DMS53 treated with DMSO at 0.1 percent for 48 hours (cell line): Measurements from ENCODE around the gene TMIGD2.

ENCODE experiments used
- DNase-seq: peaks from one replicate; lab custom pipeline; 2025; ENCODE audit not compliant: unreplicated experiment; lab: John Stamatoyannopoulos, UW

TMIGD2 gene

GRCh38 chr19:4326837-4327251, 24.7 kb upstream of the TMIGD2 start:
- no peak for DNase-seq

GRCh38 chr19:4326215-4326836, 24.1 kb upstream of the TMIGD2 start:
- DNase-seq, result no peak

GRCh38 chr19:4324228-4324627, 22.0 kb upstream of the TMIGD2 start:
- DNase-seq, result no peak

- no peak for DNase-seq
These were observed 21.5 kb upstream of the TMIGD2 start for GRCh38 chr19:4323692-4324091.

GRCh38 chr19:4322942-4323665, 20.9 kb upstream of the TMIGD2 start:
- no peak for DNase-seq

GRCh38 chr19:4320419-4320818, 18.2 kb upstream of the TMIGD2 start:
- DNase-seq, result no peak

- DNase-seq, result no peak
These were observed 17.0 kb upstream of the TMIGD2 start for GRCh38 chr19:4319067-4319718.

GRCh38 chr19:4318460-4318859, 16.3 kb upstream of the TMIGD2 start:
- no peak for DNase-seq

- no peak for DNase-seq
These were observed 14.8 kb upstream of the TMIGD2 start for GRCh38 chr19:4316956-4317355.

- DNase-seq, result no peak
These were observed 11.8 kb upstream of the TMIGD2 start for GRCh38 chr19:4313847-4314490.

GRCh38 chr19:4310247-4311121, 8.3 kb upstream of the TMIGD2 start:
- DNase-seq, result no peak

GRCh38 chr19:4305659-4306058, 3.5 kb upstream of the TMIGD2 start:
- DNase-seq, result no peak

GRCh38 chr19:4305257-4305612, 3.0 kb upstream of the TMIGD2 start:
- no peak for DNase-seq

- no peak for DNase-seq
These were observed 2.5 kb upstream of the TMIGD2 start, which contains the start of gene FSD1 for GRCh38 chr19:4304538-4305256. Gene FSD1 (plus strand): TSS chr19:4304598. CDS start chr19:4304747, 149 bp downstream.

GRCh38 chr19:4303819-4304537, 1.8 kb upstream of the TMIGD2 start:
- DNase-seq, result no peak

- DNase-seq, result no peak
These were observed 473 bp downstream of the TMIGD2 start for GRCh38 chr19:4301590-4302242.

GRCh38 chr19:4300589-4300988, 1.6 kb downstream of the TMIGD2 start:
- no peak for DNase-seq

- DNase-seq, result no peak
These were observed 3.2 kb downstream of the TMIGD2 start for GRCh38 chr19:4298810-4299550.
